ENCODE measurements around the gene PNMT. TPM values are rescaled to one million over a fixed set of nuclear protein-coding genes. Genes with fewer than 3 reads are reported as not detected.

PNMT gene
- total and polyA plus RNA-seq, 2 experiments from 2014 or later = 51.9 to 204 TPM

- DNase-seq (ENCODE audit: low spot score) = peak; percentile 89
- H3K9me3 ChIP-seq (ENCODE audit: low read depth) = no peaks in the 10 kb centered on the region
- no peak overlapping the region for H2AFZ ChIP-seq
- 11% methylated on average over 25 of the region's 26 CpGs for WGBS (ENCODE audit: low lambda C conversion rate, missing lambda C conversion rate)
- TF ChIP-seq EZH2phosphoT487 (IDR thresholded peaks at IDR 0.05; ENCODE audit: low read depth, severe bottlenecking, unreplicated experiment) (no peak), CTCF (IDR thresholded peaks at IDR 0.05; ENCODE audit: poor library complexity) (peak; percentile 100)
- no peak overlapping the region for H3K4me3 ChIP-seq
- H3K36me3 ChIP-seq (replicated peaks; ENCODE audit: insufficient read depth, low read depth) = no peaks in the 10 kb centered on the region
- H3K27ac ChIP-seq = no peak overlapping the region
- H3K4me1 ChIP-seq (ENCODE audit: insufficient read depth) = peaks cover 15% of the 10 kb centered on the region
- H4K20me1 ChIP-seq (ENCODE audit: insufficient read depth, poor library complexity, severe bottlenecking) = no peaks in the 10 kb centered on the region
- H3K79me2 ChIP-seq = no peaks in the 10 kb centered on the region
- peaks cover 44% of the 10 kb centered on the region for H3K27me3 ChIP-seq
- peak overlapping the region; percentile 66 for H3K4me2 ChIP-seq
- no peaks in the 10 kb centered on the region for H3K9me2 ChIP-seq (replicated peaks; ENCODE audit: insufficient read depth)
These were observed 46.5 kb upstream of the PNMT start for GRCh38 chr17:39621523-39622379.

GRCh38 chr17:39622380-39623006 is 45.8 kb upstream of the PNMT start:
- Histone ChIP-seq H3K9me2 (replicated peaks; ENCODE audit: insufficient read depth) (no peaks in the 10 kb centered on the region), H3K27ac (no peak overlapping the region), H3K36me3 (replicated peaks; ENCODE audit: insufficient read depth, low read depth) (no peaks in the 10 kb centered on the region), H3K27me3 (peaks cover 44% of the 10 kb centered on the region), H3K9me3 (ENCODE audit: low read depth) (no peaks in the 10 kb centered on the region), H4K20me1 (ENCODE audit: insufficient read depth, poor library complexity, severe bottlenecking) (no peaks in the 10 kb centered on the region), H3K79me2 (no peaks in the 10 kb centered on the region), H3K4me1 (ENCODE audit: insufficient read depth) (peaks cover 21% of the 10 kb centered on the region), H2AFZ (no peak overlapping the region), H3K4me3 (no peak overlapping the region), H3K4me2 (peak overlapping the region; percentile 66)
- 74% methylated on average over 16 of the region's 16 CpGs for WGBS (ENCODE audit: low lambda C conversion rate, missing lambda C conversion rate)
- DNase-seq (ENCODE audit: low spot score) = no peak
- TF ChIP-seq EZH2 (IDR thresholded peaks at IDR 0.05; ENCODE audit: borderline replicate concordance) (no peak), EZH2phosphoT487 (IDR thresholded peaks at IDR 0.05; ENCODE audit: low read depth, severe bottlenecking, unreplicated experiment) (no peak), CTCF (IDR thresholded peaks at IDR 0.05; ENCODE audit: poor library complexity) (no peak)

- Histone ChIP-seq H2AFZ (no peak overlapping the region), H3K27me3 (peaks cover 52% of the 10 kb centered on the region), H3K4me1 (ENCODE audit: insufficient read depth) (peaks cover 23% of the 10 kb centered on the region), H3K36me3 (replicated peaks; ENCODE audit: insufficient read depth, low read depth) (no peaks in the 10 kb centered on the region), H3K9me3 (ENCODE audit: low read depth) (no peaks in the 10 kb centered on the region), H3K4me2 (no peak overlapping the region), H4K20me1 (ENCODE audit: insufficient read depth, poor library complexity, severe bottlenecking) (no peaks in the 10 kb centered on the region), H3K27ac (no peak overlapping the region), H3K4me3 (no peak overlapping the region), H3K9me2 (replicated peaks; ENCODE audit: insufficient read depth) (no peaks in the 10 kb centered on the region), H3K79me2 (no peaks in the 10 kb centered on the region)
- WGBS (ENCODE audit: low lambda C conversion rate, missing lambda C conversion rate) = 2% methylated on average over 14 of the region's 16 CpGs
- peak; percentile 86 for DNase-seq (ENCODE audit: low spot score)
- TF ChIP-seq CTCF (IDR thresholded peaks at IDR 0.05; ENCODE audit: poor library complexity) (peak; percentile 86), EZH2 (IDR thresholded peaks at IDR 0.05; ENCODE audit: borderline replicate concordance) (no peak)
These were observed 44.8 kb upstream of the PNMT start for GRCh38 chr17:39623356-39623950.

All from hepatocyte (in vitro differentiated cells).